ENCODE data around the gene ENOX1. TPM values are rescaled to one million over a fixed set of nuclear protein-coding genes. Genes with fewer than 3 reads are reported as not detected.

Gene ENOX1
- polyA plus RNA-seq, 4 donors: 8.4 to 29.7 (median 12.3) TPM

DNA sequence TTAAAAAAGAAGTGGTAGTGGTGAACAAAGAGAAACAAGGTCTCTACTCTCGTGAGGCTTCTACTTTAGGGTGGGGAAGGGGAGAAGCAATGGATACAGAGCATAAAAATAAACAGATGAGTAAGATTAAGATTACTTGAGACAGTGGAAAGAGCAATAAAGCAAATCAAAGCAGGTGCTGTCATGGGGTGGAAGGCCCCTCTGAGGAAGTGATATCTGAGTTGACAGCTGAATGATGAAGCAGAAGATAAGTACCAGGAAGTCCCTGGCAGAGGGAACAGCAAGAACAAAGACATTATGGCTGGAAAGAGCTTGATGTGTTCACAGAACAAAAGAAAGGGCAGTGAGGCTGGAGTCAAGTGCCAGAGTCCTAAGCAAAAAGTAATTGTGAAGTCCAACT is 221.8 kb downstream of the ENOX1 start:
- no peak for DNase-seq (ENCODE audit: low read depth in 4 of 4, low spot score in 3 of 4)

DNA sequence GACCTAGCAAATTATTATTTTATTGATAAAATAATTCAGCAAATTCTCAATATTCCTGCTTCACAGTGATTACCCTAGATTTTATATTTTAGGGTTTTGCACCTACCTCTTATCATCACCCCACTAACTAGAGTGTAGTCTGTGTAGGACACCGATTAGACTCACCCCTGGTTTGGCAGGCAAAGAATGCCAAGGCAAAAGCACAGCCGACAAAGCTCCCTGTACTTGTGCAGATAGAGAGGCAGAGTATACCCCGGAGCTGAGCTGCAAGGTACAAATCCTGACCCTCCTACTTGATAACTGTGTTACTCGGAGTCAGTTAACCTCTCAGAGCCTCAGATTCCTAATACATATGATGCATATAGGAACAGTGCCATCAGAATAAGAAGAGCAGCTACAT is 225.7 kb downstream of the ENOX1 start:
- DNase-seq (ENCODE audit: low read depth in 4 of 4, low spot score in 3 of 4): no peak

DNA sequence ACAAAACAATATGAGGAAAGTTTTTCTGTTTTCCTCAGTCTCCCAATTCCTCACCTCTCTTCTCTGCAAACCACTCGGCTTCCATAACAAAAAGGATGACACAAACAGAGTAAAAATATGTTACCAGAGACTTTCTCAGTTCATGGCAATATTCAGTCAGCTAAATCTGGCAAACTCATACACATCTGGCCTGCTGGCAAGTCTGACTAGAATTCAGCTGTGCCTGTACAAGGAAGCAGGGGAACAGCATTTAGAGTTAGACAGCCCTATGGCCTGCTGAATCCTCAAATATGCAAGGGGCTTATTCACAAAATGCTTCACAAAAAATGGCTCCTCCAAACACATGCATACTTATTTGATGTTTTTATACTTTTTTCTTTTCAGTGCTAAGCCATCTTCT is 227.8 kb downstream of the ENOX1 start:
- no peak for DNase-seq (ENCODE audit: low read depth in 4 of 4, low spot score in 3 of 4)

DNA sequence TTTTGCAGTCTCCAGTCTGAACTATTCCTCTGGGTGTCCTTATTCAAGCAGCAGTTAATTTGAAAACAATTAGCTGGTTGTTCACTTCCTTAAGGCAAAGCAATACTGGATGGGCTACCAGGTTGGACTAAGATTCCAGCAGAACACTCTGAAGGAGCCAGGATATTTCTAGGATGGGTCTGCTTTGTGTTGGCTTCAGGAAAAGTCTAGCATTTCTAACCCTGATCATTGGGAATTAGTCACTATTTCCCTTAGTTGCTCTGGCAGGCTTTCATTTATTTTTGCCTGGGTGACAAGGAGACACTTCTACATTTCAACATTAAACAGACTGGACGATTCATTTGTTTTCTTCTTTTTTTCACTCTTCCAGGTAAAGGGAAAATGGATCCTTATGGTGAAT is 228.4 kb downstream of the ENOX1 start:
- DNase-seq (ENCODE audit: low read depth in 4 of 4, low spot score in 3 of 4): no peak

DNA sequence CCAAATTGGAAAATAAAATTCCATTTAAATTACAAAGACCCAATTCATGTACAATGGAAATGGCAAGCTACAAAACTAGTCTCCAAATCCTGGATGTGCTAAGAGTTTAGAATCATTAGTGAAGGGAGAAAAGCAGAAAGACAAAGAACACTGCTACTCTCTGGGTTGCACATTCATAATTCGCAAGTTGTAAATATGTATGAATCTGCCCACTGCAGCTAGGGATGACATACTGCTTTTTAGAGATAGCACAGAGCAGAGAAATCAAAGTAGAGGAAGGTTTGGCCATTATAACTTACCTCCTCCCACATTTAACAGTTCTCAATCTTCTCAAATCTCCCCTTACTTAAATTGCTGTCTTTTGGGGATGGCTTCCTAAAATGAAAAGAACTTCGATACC is 231.1 kb downstream of the ENOX1 start:
- DNase-seq (ENCODE audit: low read depth in 4 of 4, low spot score in 3 of 4): no peak

DNA sequence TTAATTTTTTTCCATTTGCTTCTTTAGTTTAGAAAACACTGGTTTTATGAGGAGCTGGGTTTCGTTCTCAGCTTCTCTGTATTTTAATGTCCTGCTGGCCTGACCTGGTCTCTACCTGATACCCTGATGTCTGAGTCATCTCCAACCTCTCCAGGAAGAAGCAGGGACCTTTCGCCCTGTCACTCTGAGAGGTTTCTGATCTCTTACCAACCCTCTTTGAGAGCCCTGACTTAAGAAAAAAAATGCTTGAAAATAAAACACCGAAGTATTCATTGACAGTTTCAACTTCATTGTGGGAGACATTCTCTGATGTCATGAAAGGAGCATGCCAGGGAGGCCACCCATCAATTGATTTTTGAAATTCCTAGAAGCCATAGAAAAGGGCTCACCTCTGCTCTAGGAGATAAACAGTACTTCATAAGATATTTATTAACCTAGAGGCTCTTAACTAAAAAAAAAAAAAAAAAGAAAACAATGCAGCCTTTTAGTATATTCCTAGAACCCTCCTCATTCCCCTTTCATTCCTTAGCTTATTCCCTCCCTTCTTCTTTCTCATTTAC is 234.8 kb downstream of the ENOX1 start:
- no peak for DNase-seq (ENCODE audit: low read depth in 4 of 4, low spot score in 3 of 4)

DNA sequence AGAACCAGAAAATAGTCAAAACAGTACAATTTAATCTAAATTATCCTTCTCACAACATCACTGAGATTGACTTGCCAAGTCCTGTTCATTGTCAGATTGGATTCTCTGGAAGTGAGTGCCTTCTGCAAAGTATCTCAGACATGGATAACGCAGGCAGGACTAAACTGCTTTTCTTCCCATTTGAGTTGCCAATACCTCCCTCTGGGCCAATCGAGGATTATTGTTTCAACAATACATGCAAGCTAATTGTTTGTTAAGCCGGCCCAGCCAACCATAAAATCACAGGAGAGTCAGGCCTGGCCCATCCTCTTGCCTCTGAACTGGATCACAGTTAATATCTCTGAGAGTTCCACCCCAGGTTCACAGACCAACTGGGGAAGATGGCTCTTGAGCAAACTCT is 240.0 kb downstream of the ENOX1 start:
- DNase-seq (ENCODE audit: low read depth in 4 of 4, low spot score in 3 of 4): no peak

DNA sequence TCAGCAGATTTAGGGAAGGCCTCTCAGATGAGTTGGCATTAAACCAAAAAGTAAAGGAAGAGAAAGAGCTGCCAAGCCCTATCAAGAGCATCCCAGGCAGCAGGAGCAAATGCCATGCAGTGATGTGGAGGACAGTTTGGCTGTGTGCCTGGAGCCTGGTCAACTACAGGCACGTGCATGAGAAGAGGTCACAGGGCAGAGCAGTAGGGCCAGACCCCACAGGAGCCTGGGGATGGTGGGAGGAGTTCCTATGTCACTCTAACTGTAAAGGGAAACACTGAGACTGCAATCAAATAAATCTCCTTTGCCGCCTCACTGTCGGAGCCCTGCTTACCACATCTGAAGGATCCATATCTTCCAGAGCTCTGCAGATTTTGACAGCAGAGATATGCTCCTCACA is 240.5 kb downstream of the ENOX1 start:
- no peak for DNase-seq (ENCODE audit: low read depth in 4 of 4, low spot score in 3 of 4)

DNA sequence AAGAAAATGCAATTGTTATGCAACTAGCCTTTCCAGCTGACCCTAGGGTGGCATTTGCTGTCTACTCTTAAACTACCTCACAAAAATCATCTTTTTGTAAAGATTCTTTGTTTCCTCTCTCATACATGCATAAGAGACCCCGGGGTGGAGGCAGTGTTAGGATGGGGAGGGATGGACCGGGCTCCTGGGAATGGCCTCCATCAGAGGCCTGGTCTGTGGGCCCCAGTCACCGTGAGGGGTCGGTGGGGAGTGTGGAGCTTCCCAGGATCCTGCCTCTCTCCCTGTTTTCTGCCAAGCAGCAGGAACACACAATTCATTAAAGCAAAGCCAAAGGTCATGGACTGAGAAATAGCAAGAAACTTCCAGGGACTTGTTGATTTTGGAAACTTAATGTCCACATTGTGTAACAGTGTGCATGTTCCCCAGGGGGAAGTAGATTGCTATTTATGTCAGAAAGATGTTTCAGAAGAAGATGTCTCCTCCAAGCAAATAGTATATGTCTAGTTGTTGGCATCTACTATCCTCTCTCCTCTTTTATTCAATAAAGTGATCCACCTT is 241.4 kb downstream of the ENOX1 start:
- peak in 2 of 4 donors; percentile 17 to 20 for DNase-seq (ENCODE audit: low read depth in 4 of 4, low spot score in 3 of 4)

DNA sequence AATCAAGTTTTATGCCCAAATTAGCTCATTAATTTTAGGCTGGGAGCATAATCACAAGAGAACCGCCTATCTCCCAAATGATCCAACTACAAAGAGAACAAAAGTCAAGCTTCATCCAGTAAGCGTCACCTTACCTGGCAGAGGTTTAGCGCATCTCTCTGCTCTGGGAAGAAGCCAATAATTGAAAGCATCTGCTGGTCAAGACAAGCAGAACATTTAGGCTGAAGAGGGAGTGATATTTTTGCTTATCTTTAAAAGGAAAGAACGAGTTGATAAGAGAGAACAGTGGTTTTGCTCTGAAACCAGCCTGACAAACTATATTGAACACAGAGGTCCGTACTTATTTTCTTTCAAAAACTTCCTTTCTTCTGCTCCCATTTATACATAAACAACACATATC is 242.1 kb downstream of the ENOX1 start:
- DNase-seq (ENCODE audit: low read depth in 4 of 4, low spot score in 3 of 4): no peak

DNA sequence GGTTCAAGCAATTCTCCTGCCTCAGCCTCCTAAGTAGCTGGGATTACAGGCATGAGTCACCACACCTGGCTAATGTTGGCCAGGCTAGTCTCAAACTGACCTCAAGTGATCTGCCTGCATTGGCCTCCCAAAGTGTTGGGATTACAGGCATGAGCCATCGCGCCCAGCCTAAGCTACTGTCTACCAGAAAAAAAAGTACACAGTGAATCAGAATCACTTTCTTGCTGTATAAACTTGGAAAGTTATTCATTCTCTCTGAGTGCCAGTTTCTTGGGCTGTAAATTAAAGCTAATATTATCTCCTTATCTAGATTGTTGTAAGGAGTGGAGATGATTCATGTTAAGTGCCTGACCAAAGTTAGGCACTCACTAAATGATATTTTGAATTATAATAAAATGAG is 242.8 kb downstream of the ENOX1 start:
- no peak for DNase-seq (ENCODE audit: low read depth in 4 of 4, low spot score in 3 of 4)

DNA sequence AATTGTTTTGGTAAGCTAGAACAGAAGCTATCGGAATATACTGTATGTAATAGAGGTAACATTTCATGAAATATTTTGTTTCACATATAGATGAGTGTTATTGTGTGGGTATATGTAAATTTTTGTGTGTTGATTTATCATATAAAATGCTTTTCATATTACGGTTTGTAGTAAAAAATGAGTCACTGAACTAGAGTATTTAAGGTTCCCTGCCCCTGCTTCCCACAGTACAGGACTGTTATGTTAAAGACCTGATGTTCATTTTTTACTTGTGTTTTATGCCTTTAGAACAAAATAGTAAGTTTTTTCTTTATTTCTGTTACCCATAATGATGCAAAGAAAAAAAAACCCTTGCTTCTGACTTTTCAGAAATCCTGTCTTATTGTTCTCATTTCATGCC is 243.4 kb downstream of the ENOX1 start:
- no peak for DNase-seq (ENCODE audit: low read depth in 4 of 4, low spot score in 3 of 4)

DNA sequence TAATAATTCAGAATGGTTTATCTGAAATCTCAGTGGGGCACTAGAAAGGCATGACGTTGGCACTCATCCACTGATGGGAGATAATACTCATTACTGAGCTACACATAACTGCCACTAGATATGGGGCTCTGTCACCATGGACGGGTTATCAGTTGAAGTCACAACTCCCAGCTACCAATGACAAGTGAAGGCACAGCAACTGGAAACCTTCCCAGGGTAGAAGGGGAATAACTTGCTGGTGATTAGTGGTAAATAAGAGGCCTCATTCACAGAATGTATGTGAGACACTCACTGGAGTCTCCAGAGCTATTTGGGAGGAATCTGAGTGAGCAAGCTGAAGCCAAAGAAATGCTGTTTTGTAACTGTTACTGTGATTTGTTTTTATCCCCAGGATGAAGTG is 249.6 kb downstream of the ENOX1 start:
- DNase-seq (ENCODE audit: low read depth in 4 of 4, low spot score in 3 of 4): no peak

DNA sequence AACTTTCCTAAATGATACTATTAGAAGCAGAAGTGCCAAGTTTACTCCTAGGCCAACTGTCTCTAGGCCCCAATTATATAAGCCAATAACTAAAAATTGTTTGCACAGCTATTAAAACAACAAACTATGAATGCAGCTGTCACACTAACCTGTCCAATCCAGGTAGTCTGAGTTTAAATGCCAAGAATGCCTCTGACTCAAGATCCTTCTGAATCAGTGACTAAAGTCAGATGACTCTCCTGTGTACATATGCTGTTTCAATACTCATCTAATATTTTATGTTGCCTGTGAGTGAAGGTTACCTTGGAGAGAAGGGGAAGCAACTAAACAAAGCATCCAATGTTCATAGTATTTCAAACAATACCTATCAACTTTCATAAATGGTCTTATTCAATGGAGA is 257.0 kb downstream of the ENOX1 start:
- DNase-seq (ENCODE audit: low read depth in 4 of 4, low spot score in 3 of 4): no peak

DNA sequence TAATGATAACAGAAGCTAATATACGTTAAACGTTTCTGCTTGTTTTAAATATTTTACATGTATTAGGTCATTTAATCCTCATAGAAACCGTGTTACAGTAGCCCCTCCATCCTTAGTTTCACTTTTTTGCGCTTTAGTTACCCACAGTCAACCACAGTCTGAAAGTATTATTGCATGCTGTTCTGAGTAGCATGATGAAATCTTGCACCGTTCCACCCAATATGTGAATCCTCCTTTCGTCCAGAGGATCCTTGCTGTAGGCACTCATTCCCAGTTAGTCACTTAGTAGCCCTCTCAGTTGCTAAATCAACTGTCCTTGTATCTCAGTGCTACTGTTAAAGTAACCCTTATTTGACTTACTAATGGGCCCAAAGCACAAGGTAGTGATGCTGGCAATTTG is 257.8 kb downstream of the ENOX1 start:
- no peak for DNase-seq (ENCODE audit: low read depth in 4 of 4, low spot score in 3 of 4)

DNA sequence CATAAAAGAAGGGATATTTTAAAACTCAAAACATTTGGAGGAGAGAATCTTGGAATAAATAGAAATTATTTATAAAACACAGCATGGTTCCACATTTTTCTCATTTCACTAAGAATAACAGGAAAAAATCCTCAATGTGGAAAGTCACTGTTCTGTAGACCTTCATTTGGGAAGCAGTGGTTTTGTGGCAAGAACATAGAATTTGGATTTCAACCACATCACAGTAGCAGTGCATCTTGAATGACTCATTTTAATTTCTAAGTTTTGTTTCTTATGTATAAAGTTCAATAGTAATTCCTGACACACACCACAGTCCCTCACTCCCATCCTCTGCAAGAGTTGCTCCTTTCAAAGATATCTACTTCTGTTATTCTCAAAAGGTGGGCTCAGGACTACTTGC is 264.0 kb downstream of the ENOX1 start:
- no peak for DNase-seq (ENCODE audit: low read depth in 4 of 4, low spot score in 3 of 4)

DNA sequence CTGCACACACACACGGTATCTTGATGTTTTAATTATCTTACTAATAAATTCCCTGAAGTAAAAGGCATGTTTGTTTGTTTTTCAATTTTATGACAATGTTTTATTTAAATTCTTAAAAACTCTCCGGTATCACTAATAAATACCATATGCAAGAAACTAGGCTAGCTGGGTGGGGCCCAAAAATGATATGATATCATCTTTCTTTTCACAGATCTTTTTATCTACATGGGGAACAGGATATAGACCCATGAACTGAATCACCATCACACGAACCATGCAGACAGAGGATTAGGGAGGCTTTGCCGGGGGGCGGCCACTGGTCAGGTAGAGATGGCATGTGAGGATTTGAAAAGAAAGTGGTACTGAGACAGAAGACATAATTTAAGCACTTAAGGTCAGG is 266.4 kb downstream of the ENOX1 start:
- DNase-seq (ENCODE audit: low read depth in 4 of 4, low spot score in 3 of 4): no peak

DNA sequence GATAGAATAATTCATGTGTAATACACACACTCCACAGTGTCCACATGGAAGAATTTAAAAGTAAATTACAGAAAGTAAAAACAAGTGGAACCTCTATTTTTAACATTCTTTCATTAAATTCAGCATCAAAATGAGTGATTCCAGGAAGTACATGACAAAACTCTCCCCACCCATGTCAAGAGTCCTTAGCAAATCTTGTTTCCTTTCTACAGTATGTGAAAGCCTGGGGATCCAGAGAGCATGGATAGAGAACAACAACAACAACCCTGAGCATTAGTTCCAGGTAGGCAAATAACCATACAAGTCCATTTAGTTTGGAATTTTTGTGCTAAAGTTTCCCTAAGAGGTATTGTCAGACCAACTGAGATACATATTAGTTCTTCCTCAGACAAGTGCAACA is 267.9 kb downstream of the ENOX1 start:
- no peak for DNase-seq (ENCODE audit: low read depth in 4 of 4, low spot score in 3 of 4)

DNA sequence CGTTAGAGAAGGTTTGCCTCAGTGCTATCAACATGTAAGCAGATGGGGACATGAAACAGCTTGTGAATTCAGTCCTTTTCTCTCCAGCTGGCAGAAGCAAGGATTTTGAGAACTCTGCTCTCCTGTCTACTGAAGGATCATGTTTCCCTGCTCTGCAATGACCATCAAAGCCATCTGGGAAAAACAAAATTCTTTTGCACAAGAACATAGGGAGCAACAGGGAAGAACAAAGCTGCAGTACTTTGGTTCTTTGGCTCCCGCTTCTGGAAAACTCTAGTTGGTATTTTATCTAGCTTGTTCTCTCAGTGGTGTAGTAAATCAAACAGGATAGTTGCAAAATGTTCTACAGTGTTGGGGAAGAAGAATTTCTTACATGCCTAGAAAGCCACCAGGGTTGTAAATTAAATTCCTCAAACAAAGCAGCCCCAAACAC is 270.4 kb downstream of the ENOX1 start:
- DNase-seq (ENCODE audit: low read depth in 4 of 4, low spot score in 3 of 4): peak; percentile 40 to 65 (median 46)

DNA sequence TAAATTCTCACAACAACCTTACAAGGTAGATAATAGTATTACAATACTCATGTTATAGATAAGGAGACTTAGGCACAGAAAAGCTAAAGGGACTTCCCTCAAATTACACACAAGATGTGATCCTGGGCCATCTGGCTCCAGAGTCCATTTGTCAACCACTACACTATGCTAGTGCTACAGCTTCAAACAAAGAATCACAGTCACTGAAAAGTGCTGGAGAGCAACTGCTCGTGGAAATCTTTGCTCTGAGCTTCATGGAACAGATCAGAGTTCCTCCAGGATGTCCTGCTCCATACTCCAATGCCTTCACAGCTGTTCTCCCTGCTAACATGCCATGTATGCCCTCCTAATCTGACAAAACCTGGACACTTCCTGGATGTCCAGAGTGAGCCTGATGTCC is 271.2 kb downstream of the ENOX1 start:
- no peak for DNase-seq (ENCODE audit: low read depth in 4 of 4, low spot score in 3 of 4)

DNA sequence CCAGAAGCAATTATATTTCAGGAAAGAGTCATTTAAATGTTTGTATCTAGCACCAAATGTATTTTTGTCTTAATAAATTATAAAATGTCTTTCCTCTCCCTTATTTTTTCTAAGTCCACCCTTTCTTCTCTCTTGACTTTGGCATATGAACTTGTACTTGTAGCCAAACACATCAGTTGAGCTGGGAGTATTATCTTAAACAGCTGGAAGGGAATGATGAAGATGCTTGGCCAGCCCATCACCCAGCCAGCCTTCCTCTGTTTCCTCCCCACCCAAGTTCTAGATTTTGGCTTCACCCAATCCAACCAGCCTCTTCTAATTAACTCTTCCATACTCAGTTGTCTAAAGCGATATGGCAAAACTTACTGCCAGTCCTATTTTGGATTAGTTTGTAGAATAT is 272.5 kb downstream of the ENOX1 start:
- no peak for DNase-seq (ENCODE audit: low read depth in 4 of 4, low spot score in 3 of 4)

DNA sequence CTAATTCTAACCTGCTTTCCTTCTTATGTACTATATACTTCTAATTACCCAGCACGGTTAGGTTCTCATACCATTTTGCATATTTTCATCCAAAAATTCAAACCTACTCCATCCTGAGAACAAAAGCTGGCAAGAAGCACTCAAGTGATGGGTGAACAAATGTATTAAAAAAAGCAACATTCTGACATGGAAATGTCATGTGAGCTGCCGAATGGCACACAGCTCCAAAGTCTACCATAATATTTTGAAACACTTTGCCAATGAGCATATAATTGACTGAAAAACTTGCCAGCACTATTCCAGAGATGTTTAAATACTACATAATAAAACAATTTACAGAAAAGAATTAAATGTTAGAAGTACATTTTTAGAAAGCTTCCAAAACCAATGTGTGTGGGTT is 274.6 kb downstream of the ENOX1 start:
- DNase-seq (ENCODE audit: low read depth in 4 of 4, low spot score in 3 of 4): no peak

Data from left renal pelvis (tissue), 4 donors.